ENCODE results near the gene MX1. TPM values are rescaled to one million over a fixed set of nuclear protein-coding genes. Genes with fewer than 3 reads are reported as not detected.

MX1 gene
- total and polyA plus RNA-seq, 2 experiments from 2014 or later = not detected

GRCh38 chr21:41500363-41500762 is 74.3 kb downstream of the MX1 start:
- Histone ChIP-seq H3K27ac (no peak overlapping the region), H3K9me3 (ENCODE audit: low read depth) (no peaks in the 10 kb centered on the region), H3K4me1 (ENCODE audit: low read depth) (no peaks in the 10 kb centered on the region), H3K27me3 (peaks cover 38% of the 10 kb centered on the region), H3K4me3 (no peak overlapping the region), H3K36me3 (no peaks in the 10 kb centered on the region)
- TF ChIP-seq, protein P1, sequence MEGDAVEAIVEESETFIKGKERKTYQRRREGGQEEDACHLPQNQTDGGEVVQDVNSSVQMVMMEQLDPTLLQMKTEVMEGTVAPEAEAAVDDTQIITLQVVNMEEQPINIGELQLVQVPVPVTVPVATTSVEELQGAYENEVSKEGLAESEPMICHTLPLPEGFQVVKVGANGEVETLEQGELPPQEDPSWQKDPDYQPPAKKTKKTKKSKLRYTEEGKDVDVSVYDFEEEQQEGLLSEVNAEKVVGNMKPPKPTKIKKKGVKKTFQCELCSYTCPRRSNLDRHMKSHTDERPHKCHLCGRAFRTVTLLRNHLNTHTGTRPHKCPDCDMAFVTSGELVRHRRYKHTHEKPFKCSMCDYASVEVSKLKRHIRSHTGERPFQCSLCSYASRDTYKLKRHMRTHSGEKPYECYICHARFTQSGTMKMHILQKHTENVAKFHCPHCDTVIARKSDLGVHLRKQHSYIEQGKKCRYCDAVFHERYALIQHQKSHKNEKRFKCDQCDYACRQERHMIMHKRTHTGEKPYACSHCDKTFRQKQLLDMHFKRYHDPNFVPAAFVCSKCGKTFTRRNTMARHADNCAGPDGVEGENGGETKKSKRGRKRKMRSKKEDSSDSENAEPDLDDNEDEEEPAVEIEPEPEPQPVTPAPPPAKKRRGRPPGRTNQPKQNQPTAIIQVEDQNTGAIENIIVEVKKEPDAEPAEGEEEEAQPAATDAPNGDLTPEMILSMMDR (IDR thresholded peaks at IDR 0.05; ENCODE audit: low read depth, low read length) = no peak
- no peak for DNase-seq (ENCODE audit: low read depth in 1 of 2, low spot score in 1 of 2)

DNA sequence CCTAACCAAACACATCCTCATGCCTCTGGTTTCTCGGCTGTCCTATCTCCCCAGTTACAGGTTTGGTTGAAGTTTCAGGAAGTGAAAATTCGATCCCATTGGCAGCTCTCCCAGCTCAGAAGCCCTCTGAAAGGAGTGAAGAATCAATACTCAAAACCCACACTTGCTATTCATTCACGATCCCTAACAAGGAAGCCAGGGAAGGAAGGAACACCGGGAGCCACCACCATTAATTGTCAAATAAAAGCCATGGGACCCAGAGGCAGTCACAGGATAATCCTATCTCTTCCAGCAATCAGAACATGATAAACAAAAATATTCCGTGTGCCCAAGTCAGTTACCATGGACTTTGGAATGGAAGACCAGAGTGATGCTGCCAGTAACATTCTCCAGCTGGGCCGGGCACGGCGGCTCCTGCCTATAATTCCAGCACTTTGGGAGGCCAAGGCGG is 74.9 kb downstream of the MX1 start:
- DNase-seq (ENCODE audit: low read depth in 1 of 2, low spot score in 1 of 2) = no peak
- H3K4me3 ChIP-seq = no peak overlapping the region
- no peaks in the 10 kb centered on the region for H3K9me3 ChIP-seq (ENCODE audit: low read depth)
- peaks cover 44% of the 10 kb centered on the region for H3K27me3 ChIP-seq
- H3K27ac ChIP-seq = no peak overlapping the region
- TF ChIP-seq, protein P1 (IDR thresholded peaks at IDR 0.05; ENCODE audit: low read depth, low read length) = no peak
- no peaks in the 10 kb centered on the region for H3K36me3 ChIP-seq
- H3K4me1 ChIP-seq (ENCODE audit: low read depth) = no peaks in the 10 kb centered on the region

- H3K4me3 ChIP-seq = no peak overlapping the region
- no peak overlapping the region for H3K27ac ChIP-seq
- H3K36me3 ChIP-seq = no peaks in the 10 kb centered on the region
- H3K4me1 ChIP-seq (ENCODE audit: low read depth) = no peaks in the 10 kb centered on the region
- H3K9me3 ChIP-seq (ENCODE audit: low read depth) = no peaks in the 10 kb centered on the region
- TF ChIP-seq, protein P1 (IDR thresholded peaks at IDR 0.05; ENCODE audit: low read depth, low read length) = no peak
- peaks cover 54% of the 10 kb centered on the region for H3K27me3 ChIP-seq
- no peak for DNase-seq (ENCODE audit: low read depth in 1 of 2, low spot score in 1 of 2)
Measured at GRCh38 chr21:41501919-41502318, 75.9 kb downstream of the MX1 start.

GRCh38 chr21:41503331-41503730 is 77.3 kb downstream of the MX1 start:
- no peaks in the 10 kb centered on the region for H3K9me3 ChIP-seq (ENCODE audit: low read depth)
- H3K4me3 ChIP-seq = no peak overlapping the region
- H3K36me3 ChIP-seq = no peaks in the 10 kb centered on the region
- H3K4me1 ChIP-seq (ENCODE audit: low read depth) = no peaks in the 10 kb centered on the region
- no peak overlapping the region for H3K27ac ChIP-seq
- TF ChIP-seq, protein P1 (IDR thresholded peaks at IDR 0.05; ENCODE audit: low read depth, low read length) = no peak
- peaks cover 68% of the 10 kb centered on the region for H3K27me3 ChIP-seq
- DNase-seq (ENCODE audit: low read depth in 1 of 2, low spot score in 1 of 2) = no peak

- Histone ChIP-seq H3K4me3 (no peak overlapping the region), H3K27ac (no peak overlapping the region), H3K27me3 (peaks cover 75% of the 10 kb centered on the region), H3K4me1 (ENCODE audit: low read depth) (no peaks in the 10 kb centered on the region), H3K9me3 (ENCODE audit: low read depth) (no peaks in the 10 kb centered on the region), H3K36me3 (no peaks in the 10 kb centered on the region)
- DNase-seq (ENCODE audit: low read depth in 1 of 2, low spot score in 1 of 2) = no peak
- TF ChIP-seq, protein P1 (IDR thresholded peaks at IDR 0.05; ENCODE audit: low read depth, low read length) = no peak
Measured at GRCh38 chr21:41504030-41504429, 78.0 kb downstream of the MX1 start.
